ENCODE data around the gene LILRB4. TPM values are rescaled to one million over a fixed set of nuclear protein-coding genes. Genes with fewer than 3 reads are reported as not detected.

Gene LILRB4
- total and polyA plus RNA-seq, 4 donors = 1.9 to 5.0 (median 3.4) TPM

DNA sequence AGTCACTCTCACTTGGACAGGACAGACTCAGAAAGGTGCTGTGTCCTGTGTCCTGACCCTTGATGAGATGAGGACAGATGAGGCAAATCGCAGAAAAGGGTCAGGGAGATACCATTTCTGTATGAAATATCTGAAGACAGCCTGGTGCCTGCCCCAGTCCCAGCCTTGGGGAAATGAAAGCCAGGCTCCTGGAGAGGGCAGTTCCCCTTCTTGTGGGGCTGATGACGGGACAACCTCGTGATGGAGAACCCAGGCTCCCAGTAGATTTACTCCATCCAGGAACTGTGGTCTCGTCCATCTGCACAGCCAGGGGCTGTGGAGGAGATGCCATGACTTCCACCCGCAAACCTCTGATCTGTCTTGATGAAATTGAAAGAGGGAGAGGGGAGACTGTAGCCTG lies 18.7 kb upstream of the LILRB4 start (continued):
- TF ChIP-seq, protein P1, sequence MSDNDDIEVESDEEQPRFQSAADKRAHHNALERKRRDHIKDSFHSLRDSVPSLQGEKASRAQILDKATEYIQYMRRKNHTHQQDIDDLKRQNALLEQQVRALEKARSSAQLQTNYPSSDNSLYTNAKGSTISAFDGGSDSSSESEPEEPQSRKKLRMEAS (IDR thresholded peaks at IDR 0.05) = no peak
- TF ChIP-seq, protein P2, sequence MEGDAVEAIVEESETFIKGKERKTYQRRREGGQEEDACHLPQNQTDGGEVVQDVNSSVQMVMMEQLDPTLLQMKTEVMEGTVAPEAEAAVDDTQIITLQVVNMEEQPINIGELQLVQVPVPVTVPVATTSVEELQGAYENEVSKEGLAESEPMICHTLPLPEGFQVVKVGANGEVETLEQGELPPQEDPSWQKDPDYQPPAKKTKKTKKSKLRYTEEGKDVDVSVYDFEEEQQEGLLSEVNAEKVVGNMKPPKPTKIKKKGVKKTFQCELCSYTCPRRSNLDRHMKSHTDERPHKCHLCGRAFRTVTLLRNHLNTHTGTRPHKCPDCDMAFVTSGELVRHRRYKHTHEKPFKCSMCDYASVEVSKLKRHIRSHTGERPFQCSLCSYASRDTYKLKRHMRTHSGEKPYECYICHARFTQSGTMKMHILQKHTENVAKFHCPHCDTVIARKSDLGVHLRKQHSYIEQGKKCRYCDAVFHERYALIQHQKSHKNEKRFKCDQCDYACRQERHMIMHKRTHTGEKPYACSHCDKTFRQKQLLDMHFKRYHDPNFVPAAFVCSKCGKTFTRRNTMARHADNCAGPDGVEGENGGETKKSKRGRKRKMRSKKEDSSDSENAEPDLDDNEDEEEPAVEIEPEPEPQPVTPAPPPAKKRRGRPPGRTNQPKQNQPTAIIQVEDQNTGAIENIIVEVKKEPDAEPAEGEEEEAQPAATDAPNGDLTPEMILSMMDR (IDR thresholded peaks at IDR 0.05; ENCODE audit: low read depth, low read length, missing input control) = no peak
- no peak for TF ChIP-seq YY1 (IDR thresholded peaks at IDR 0.05)
- no peak for TF ChIP-seq RAD21 (IDR thresholded peaks at IDR 0.05)
- TF ChIP-seq NR2F2 (IDR thresholded peaks at IDR 0.05) = no peak
- TF ChIP-seq HNF4A (conservative IDR thresholded peaks at IDR 0.05) = no peak

DNA sequence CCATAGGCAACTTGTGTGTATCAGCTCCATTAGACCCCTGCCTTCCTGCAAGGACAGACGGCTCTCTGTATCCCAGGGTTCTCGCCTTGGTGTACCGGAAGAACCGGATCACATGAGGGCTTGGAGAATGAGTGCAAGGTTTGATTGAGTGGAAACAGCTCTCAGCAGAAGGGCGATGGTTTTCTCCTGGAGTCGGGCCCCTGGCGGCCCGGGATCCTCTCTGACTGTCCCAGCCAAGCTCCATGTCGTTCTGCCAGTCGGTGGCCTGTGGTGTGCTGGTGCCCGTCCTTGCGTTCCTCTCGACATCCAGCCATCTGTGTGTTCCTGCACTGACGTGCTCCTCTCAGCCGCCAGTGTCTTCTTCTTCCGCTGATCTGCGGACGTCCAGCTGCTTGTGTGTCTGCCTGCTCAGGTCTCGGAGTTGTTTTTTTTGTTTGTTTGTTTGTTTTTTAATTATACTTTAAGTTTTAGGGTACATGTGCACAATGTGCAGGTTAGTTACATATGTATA lies 16.4 kb upstream of the LILRB4 start:
- Histone ChIP-seq H3K36me3 (ENCODE audit: control insufficient read depth in 4 of 4, insufficient read depth in 3 of 4, low read depth in 1 of 4, low read length in 3 of 4) (no peaks in the 10 kb centered on the region), H3K4me3 (ENCODE audit: low read depth in 1 of 3, low read length in 3 of 3) (no peak overlapping the region), H3K4me1 (ENCODE audit: control insufficient read depth in 4 of 4, insufficient read depth in 4 of 4, low read length in 3 of 4) (no peaks in the 10 kb centered on the region), H3K27me3 (ENCODE audit: control insufficient read depth in 4 of 4, insufficient read depth in 4 of 4, low read length in 3 of 4) (peaks cover 0 to 4% (median 0%) of the 10 kb centered on the region in 4 donors), H3K27ac (ENCODE audit: low read depth in 1 of 2, low read length in 2 of 2) (no peak overlapping the region), H3K9ac (ENCODE audit: low read depth in 1 of 2, low read length in 2 of 2) (no peak overlapping the region), H3K9me3 (ENCODE audit: control insufficient read depth in 4 of 4, low read length in 3 of 4) (no peaks in the 10 kb centered on the region)
- 84% methylated on average over 19 of the region's 19 CpGs for WGBS
- DNase-seq (ENCODE audit: low spot score) = no peak
- TF ChIP-seq TAF1 (conservative IDR thresholded peaks at IDR 0.05) = no peak
- TF ChIP-seq NR2F2 (IDR thresholded peaks at IDR 0.05) = no peak
- TF ChIP-seq, protein P3, sequence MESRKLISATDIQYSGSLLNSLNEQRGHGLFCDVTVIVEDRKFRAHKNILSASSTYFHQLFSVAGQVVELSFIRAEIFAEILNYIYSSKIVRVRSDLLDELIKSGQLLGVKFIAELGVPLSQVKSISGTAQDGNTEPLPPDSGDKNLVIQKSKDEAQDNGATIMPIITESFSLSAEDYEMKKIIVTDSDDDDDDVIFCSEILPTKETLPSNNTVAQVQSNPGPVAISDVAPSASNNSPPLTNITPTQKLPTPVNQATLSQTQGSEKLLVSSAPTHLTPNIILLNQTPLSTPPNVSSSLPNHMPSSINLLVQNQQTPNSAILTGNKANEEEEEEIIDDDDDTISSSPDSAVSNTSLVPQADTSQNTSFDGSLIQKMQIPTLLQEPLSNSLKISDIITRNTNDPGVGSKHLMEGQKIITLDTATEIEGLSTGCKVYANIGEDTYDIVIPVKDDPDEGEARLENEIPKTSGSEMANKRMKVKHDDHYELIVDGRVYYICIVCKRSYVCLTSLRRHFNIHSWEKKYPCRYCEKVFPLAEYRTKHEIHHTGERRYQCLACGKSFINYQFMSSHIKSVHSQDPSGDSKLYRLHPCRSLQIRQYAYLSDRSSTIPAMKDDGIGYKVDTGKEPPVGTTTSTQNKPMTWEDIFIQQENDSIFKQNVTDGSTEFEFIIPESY (IDR thresholded peaks at IDR 0.05) = no peak
- no peak for TF ChIP-seq HNF4G (IDR thresholded peaks at IDR 0.05)
- TF ChIP-seq, protein P4, sequence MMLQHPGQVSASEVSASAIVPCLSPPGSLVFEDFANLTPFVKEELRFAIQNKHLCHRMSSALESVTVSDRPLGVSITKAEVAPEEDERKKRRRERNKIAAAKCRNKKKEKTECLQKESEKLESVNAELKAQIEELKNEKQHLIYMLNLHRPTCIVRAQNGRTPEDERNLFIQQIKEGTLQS (IDR thresholded peaks at IDR 0.05) = no peak
- TF ChIP-seq, protein P2 (IDR thresholded peaks at IDR 0.05; ENCODE audit: low read depth, low read length, missing input control) = no peak
- TF ChIP-seq FOXA1 (IDR thresholded peaks at IDR 0.05) = no peak
- no peak for TF ChIP-seq JUND (IDR thresholded peaks at IDR 0.05)
- no peak for TF ChIP-seq HNF4A (conservative IDR thresholded peaks at IDR 0.05)
- TF ChIP-seq YY1 (IDR thresholded peaks at IDR 0.05) = no peak
- no peak for TF ChIP-seq GABPA (IDR thresholded peaks at IDR 0.05 in 1 of 2, conservative IDR thresholded peaks at IDR 0.05 in 1 of 2)
- no peak for TF ChIP-seq RAD21 (IDR thresholded peaks at IDR 0.05)
- TF ChIP-seq RXRA (IDR thresholded peaks at IDR 0.05) = no peak
- TF ChIP-seq, protein P5, sequence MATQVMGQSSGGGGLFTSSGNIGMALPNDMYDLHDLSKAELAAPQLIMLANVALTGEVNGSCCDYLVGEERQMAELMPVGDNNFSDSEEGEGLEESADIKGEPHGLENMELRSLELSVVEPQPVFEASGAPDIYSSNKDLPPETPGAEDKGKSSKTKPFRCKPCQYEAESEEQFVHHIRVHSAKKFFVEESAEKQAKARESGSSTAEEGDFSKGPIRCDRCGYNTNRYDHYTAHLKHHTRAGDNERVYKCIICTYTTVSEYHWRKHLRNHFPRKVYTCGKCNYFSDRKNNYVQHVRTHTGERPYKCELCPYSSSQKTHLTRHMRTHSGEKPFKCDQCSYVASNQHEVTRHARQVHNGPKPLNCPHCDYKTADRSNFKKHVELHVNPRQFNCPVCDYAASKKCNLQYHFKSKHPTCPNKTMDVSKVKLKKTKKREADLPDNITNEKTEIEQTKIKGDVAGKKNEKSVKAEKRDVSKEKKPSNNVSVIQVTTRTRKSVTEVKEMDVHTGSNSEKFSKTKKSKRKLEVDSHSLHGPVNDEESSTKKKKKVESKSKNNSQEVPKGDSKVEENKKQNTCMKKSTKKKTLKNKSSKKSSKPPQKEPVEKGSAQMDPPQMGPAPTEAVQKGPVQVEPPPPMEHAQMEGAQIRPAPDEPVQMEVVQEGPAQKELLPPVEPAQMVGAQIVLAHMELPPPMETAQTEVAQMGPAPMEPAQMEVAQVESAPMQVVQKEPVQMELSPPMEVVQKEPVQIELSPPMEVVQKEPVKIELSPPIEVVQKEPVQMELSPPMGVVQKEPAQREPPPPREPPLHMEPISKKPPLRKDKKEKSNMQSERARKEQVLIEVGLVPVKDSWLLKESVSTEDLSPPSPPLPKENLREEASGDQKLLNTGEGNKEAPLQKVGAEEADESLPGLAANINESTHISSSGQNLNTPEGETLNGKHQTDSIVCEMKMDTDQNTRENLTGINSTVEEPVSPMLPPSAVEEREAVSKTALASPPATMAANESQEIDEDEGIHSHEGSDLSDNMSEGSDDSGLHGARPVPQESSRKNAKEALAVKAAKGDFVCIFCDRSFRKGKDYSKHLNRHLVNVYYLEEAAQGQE (IDR thresholded peaks at IDR 0.05) = no peak
